SU-DHL-6 (cell line): ENCODE data around the gene YPEL1.

Experiments
- H2AFZ ChIP-seq: fragments of 200-600 bp; sonication (generic); 2 replicates; pipeline ENCODE4 v1.6.1; 2014; ENCODE audit warnings: low read depth, mild to moderate bottlenecking, moderate library complexity, mixed read lengths, antibody characterized with exemption, low read length; ENCODE audit not compliant: severe bottlenecking
- H3F3A ChIP-seq: fragments of 200-600 bp; shearing (Covaris generic); 2 replicates; pipeline ENCODE4 v1.6.0; 2016; ENCODE audit warnings: antibody characterized with exemption, mild to moderate bottlenecking; ENCODE audit not compliant: insufficient read depth
- H3K27ac ChIP-seq: fragments of 200-600 bp; sonication (generic); 2 replicates; pipeline ENCODE4 v1.5.1; 2016; ENCODE audit warnings: low read depth, mild to moderate bottlenecking, low read length, moderate library complexity, mixed read lengths
- H3K27me3 ChIP-seq: fragments of 200-600 bp; sonication (generic), shearing (Covaris generic); 2 replicates; pipeline ENCODE4 v1.6.0; 2014; ENCODE audit warnings: mild to moderate bottlenecking, low read length
- H3K36me3 ChIP-seq: fragments of 200-600 bp; sonication (generic); 2 replicates; pipeline ENCODE4 v1.6.1; 2014; ENCODE audit warnings: mild to moderate bottlenecking, low read length, mixed read lengths
- H3K4me2 ChIP-seq: fragments of 300-600, 200-600 bp; shearing (Covaris generic), sonication (generic); 2 replicates; pipeline ENCODE4 v1.6.0; 2014; ENCODE audit warnings: low read length, low read depth, mild to moderate bottlenecking; ENCODE audit not compliant: poor library complexity, severe bottlenecking
- H3K4me3 ChIP-seq: fragments of 200-600 bp; sonication (generic); 2 replicates; pipeline ENCODE4 v1.5.1; 2014; ENCODE audit warnings: antibody characterized with exemption, low read length, mild to moderate bottlenecking, mixed read lengths; ENCODE audit not compliant: insufficient read depth, poor library complexity, severe bottlenecking
- H3K79me2 ChIP-seq: fragments of 200-600 bp; sonication (generic); 2 replicates; pipeline ENCODE4 v1.6.1; 2014; ENCODE audit warnings: mild to moderate bottlenecking, low read length, moderate library complexity; ENCODE audit not compliant: insufficient read depth
- H3K9ac ChIP-seq: fragments of 200-600 bp; sonication (generic); 2 replicates; pipeline ENCODE4 v1.7.0; 2014; ENCODE audit warnings: mild to moderate bottlenecking, low read length
- H3K9me2 ChIP-seq: fragments of 200-600 bp; sonication (generic); replicated peaks from 2 replicates; pipeline ENCODE4 v1.6.1; 2014; ENCODE audit warnings: low read length; ENCODE audit not compliant: insufficient read depth
- H3K9me3 ChIP-seq: fragments of 200-600 bp; sonication (generic); 2 replicates; pipeline ENCODE4 v1.6.1; 2014; ENCODE audit warnings: low read length, mixed read lengths; ENCODE audit not compliant: insufficient read depth
- H4K20me1 ChIP-seq: fragments of 200-600 bp; sonication (generic); 2 replicates; pipeline ENCODE4 v1.6.1; 2014; ENCODE audit warnings: low read depth, mild to moderate bottlenecking, antibody characterized with exemption, low read length, moderate library complexity, mixed read lengths
- EZH2phosphoT487 ChIP-seq: fragments of 200-600 bp; sonication (generic), shearing (Covaris generic); conservative IDR thresholded peaks from 2 replicates; pipeline ENCODE4 v1.6.1; 2018; ENCODE audit warnings: mild to moderate bottlenecking, antibody characterized with exemption, low read length, moderate library complexity, mixed read lengths
- TF ChIP-seq, protein P1 (sequence below): fragments of 200-600 bp; sonication (generic); IDR thresholded peaks from one replicate; pipeline ENCODE4 v1.5.1; 2017; ENCODE audit warnings: antibody characterized with exemption, mild to moderate bottlenecking, low read length, moderate library complexity; ENCODE audit not compliant: insufficient read depth, poor library complexity, severe bottlenecking

Gene YPEL1

DNA sequence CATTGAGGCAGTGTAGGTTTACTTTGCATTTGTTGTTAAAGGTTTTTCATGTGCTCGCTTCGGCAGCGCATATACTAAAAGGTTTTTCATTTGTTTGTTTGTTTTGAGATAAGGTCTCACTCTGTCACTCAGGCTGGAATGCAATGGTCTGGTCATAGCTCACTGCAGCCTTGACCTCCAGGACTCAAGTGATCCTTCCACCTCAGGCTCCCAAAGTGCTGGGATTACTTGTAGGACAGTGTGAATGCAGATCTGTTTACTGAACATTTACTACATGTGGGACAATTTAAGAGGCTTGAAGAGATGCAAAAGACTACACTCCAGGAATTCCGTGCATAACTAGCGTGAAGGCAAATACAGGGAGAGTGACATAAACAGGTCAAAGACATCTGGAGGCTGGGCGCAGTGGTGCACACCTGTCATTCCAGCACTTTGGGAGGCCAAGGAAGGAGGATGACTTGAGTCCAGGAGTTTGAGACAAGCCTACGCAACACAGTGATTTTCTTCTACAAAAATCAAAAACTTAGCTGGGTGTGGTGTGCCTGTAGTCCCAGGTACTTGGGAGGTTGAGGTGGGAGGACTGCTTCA, 34.1 kb downstream of the YPEL1 start:
- H3K9ac ChIP-seq = no peak overlapping the region
- H2AFZ ChIP-seq = no peak overlapping the region
- H3K4me2 ChIP-seq = no peak overlapping the region
- TF ChIP-seq, protein P1, sequence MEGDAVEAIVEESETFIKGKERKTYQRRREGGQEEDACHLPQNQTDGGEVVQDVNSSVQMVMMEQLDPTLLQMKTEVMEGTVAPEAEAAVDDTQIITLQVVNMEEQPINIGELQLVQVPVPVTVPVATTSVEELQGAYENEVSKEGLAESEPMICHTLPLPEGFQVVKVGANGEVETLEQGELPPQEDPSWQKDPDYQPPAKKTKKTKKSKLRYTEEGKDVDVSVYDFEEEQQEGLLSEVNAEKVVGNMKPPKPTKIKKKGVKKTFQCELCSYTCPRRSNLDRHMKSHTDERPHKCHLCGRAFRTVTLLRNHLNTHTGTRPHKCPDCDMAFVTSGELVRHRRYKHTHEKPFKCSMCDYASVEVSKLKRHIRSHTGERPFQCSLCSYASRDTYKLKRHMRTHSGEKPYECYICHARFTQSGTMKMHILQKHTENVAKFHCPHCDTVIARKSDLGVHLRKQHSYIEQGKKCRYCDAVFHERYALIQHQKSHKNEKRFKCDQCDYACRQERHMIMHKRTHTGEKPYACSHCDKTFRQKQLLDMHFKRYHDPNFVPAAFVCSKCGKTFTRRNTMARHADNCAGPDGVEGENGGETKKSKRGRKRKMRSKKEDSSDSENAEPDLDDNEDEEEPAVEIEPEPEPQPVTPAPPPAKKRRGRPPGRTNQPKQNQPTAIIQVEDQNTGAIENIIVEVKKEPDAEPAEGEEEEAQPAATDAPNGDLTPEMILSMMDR = no peak
- TF ChIP-seq EZH2phosphoT487 = no peak
- H3F3A ChIP-seq = no peaks in the 10 kb centered on the region
- H3K79me2 ChIP-seq = no peaks in the 10 kb centered on the region
- no peak overlapping the region for H3K4me3 ChIP-seq
- no peaks in the 10 kb centered on the region for H4K20me1 ChIP-seq
- no peaks in the 10 kb centered on the region for H3K9me2 ChIP-seq
- H3K9me3 ChIP-seq = no peaks in the 10 kb centered on the region
- H3K36me3 ChIP-seq = no peaks in the 10 kb centered on the region
- no peak overlapping the region for H3K27ac ChIP-seq
- no peaks in the 10 kb centered on the region for H3K27me3 ChIP-seq

DNA sequence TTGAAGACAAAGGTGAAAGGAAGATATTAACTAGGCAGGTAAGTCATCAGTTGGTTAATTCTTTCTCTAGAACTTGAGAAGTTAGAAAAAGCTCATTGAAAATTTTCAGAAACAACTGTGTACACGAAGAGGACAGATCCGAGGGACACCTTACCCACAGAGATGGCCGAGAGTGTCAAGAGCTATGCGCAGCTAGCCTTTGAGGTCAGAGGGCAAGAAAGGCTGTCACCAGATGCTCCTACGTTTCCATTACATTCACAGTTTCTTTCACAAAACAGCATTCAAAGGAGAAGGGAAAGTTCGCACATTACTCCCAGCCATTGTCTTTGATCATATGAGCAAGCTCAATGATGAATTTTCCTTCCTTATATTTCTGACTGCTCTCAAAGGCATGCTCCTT, 34.8 kb downstream of the YPEL1 start:
- no peak overlapping the region for H3K4me2 ChIP-seq
- no peaks in the 10 kb centered on the region for H3F3A ChIP-seq

DNA sequence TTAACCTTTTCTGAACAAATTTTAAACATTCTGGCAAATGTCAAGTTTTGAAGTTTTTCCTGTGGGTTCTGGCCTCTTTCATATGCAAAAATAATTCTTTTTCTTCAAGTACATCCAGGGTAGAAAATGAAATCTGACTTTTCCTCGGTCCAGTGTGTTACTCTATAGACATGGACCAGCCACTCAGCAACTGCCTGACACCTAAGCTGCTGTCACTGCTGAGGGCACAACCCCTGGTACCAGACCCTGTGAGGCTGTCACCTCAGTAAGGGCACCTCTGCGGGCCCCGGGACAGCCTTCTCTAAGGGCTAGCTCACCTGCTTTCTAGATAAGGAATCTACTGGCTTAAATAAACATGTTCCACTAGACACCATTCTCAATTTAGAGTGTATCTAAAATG, 36.0 kb downstream of the YPEL1 start:
- H3K27ac ChIP-seq = no peak overlapping the region
- no peak overlapping the region for H3K4me3 ChIP-seq
- no peak overlapping the region for H3K9ac ChIP-seq
- no peaks in the 10 kb centered on the region for H3K27me3 ChIP-seq
- no peak overlapping the region for H3K4me2 ChIP-seq
- H3K9me2 ChIP-seq = no peaks in the 10 kb centered on the region
- no peaks in the 10 kb centered on the region for H4K20me1 ChIP-seq
- no peaks in the 10 kb centered on the region for H3K36me3 ChIP-seq
- no peaks in the 10 kb centered on the region for H3K79me2 ChIP-seq
- H3K9me3 ChIP-seq = no peaks in the 10 kb centered on the region
- no peak for TF ChIP-seq EZH2phosphoT487
- TF ChIP-seq, protein P1 = no peak
- no peak overlapping the region for H2AFZ ChIP-seq
- H3F3A ChIP-seq = no peaks in the 10 kb centered on the region

More for the DNA sequence above, 34.8 kb downstream of the YPEL1 start:
- TF ChIP-seq EZH2phosphoT487 = no peak
- TF ChIP-seq, protein P1 = no peak
- Histone ChIP-seq H3K27me3 (no peaks in the 10 kb centered on the region), H3K36me3 (no peaks in the 10 kb centered on the region), H3K4me3 (no peak overlapping the region), H3K9me2 (no peaks in the 10 kb centered on the region), H3K9ac (no peak overlapping the region), H3K27ac (no peak overlapping the region), H2AFZ (no peak overlapping the region), H3K79me2 (no peaks in the 10 kb centered on the region), H4K20me1 (no peaks in the 10 kb centered on the region), H3K9me3 (no peaks in the 10 kb centered on the region)
